Panc1 (cell line): ENCODE results near the gene CDH16.
"Not testable (repeated sequence)": the region's sequence is repeated elsewhere in the genome, so short reads cannot be mapped to it uniquely, and the experiment has no call there.

Experiments
- CTCF ChIP-seq: fragments of 450-650 bp; IDR thresholded peaks from 2 replicates; pipeline ENCODE4 v1.5.1; 2017; ENCODE audit warnings: mild to moderate bottlenecking
- POLR2AphosphoS5 ChIP-seq: IDR thresholded peaks from 2 replicates; pipeline ENCODE4 v1.6.1; 2012; ENCODE audit warnings: mild to moderate bottlenecking, low read depth, low read length, moderate library complexity

DNA sequence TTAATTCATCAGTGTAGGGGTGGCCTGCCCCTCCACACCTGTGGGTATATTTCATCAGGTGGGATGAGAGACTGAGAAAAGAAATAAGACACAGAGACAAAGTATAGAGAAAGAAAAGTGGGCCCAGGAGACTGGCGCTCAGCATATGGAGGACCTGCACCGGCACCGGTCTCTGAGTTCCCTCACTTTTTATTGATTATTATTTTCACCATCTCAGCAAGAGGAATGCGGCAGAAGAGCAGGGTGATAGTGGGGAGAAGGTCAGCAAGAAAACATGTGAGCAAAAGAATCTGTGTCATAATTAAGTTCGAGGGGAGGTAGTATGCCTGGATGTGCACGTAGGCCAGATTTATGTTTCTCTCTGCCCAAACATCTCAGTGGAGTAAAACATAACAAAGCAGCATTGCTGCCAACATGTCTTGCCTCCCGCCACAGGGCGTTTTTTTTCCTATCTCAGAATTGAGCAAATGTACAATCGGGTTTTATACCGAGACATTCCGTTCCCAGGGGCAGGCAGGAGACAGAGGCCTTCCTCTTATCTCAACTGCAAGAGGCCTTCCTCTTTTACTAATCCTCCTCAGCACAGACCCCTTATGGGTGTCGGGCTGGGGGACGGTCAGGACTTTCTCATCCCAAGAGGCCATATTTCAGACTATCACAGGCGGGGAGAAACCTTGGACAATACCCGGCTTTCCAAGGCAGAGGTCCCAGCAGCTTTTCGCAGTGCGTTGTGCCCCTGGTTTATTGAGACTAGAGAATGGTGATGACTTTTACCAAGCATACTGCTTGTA, 36.9 kb upstream of the CDH16 start:
- TF ChIP-seq POLR2AphosphoS5, CTCF: not testable (repeated sequence)
